ENCODE measurements around the gene CPED1.

DNA sequence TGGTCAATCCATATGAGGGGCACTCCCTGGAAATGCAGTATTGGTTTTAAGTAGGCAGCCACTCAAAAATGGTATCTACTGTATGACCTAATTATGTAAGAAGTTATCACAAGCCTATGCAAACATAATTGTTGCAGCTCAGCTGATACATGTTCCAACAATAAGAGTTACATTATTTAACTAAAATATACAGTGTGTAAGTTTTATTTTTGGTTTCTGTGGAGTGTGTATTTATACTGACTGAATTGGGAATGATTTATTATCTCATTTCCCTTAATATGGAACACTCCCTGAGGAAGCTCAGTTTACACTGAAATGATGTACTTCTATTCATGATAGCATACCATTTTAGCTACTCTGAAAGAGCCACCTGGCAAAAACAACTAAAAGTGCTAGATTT, 40.5 kb upstream of the CPED1 start:
- no peak for TF ChIP-seq EZH2 (IDR thresholded peaks at IDR 0.05; ENCODE audit: borderline replicate concordance, insufficient read depth, low read length, poor library complexity, severe bottlenecking)
- TF ChIP-seq, protein P1, sequence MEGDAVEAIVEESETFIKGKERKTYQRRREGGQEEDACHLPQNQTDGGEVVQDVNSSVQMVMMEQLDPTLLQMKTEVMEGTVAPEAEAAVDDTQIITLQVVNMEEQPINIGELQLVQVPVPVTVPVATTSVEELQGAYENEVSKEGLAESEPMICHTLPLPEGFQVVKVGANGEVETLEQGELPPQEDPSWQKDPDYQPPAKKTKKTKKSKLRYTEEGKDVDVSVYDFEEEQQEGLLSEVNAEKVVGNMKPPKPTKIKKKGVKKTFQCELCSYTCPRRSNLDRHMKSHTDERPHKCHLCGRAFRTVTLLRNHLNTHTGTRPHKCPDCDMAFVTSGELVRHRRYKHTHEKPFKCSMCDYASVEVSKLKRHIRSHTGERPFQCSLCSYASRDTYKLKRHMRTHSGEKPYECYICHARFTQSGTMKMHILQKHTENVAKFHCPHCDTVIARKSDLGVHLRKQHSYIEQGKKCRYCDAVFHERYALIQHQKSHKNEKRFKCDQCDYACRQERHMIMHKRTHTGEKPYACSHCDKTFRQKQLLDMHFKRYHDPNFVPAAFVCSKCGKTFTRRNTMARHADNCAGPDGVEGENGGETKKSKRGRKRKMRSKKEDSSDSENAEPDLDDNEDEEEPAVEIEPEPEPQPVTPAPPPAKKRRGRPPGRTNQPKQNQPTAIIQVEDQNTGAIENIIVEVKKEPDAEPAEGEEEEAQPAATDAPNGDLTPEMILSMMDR (IDR thresholded peaks at IDR 0.05; ENCODE audit: poor library complexity, severe bottlenecking): no peak
- TF ChIP-seq POLR2AphosphoS5 (IDR thresholded peaks at IDR 0.05): no peak
- TF ChIP-seq EP300 (conservative IDR thresholded peaks at IDR 0.05; ENCODE audit: poor library complexity, severe bottlenecking): no peak
